ENCODE results near the gene LRRK1.

- TF ChIP-seq POLR2A (IDR thresholded peaks at IDR 0.05; ENCODE audit: low read length) = no peak
- no peak for TF ChIP-seq BHLHE40 (IDR thresholded peaks at IDR 0.05; ENCODE audit: low read depth, low read length)
- TF ChIP-seq CHD4 (IDR thresholded peaks at IDR 0.05; ENCODE audit: borderline replicate concordance) = no peak
- no peak for TF ChIP-seq CBX2 (IDR thresholded peaks at IDR 0.05; ENCODE audit: borderline replicate concordance, low read depth)
- no peak for TF ChIP-seq RFX5 (IDR thresholded peaks at IDR 0.05)
- TF ChIP-seq CTCF (IDR thresholded peaks at IDR 0.05) = no peak
- TF ChIP-seq USF2 (IDR thresholded peaks at IDR 0.05) = no peak
- no peak for TF ChIP-seq RAD21 (conservative IDR thresholded peaks at IDR 0.05 in 1 of 2, IDR thresholded peaks at IDR 0.05 in 1 of 2)
Measured at GRCh38 chr15:100900795-100901169, 18.4 kb upstream of the LRRK1 start.

Data from A549 (cell line).